Ishikawa (cell line): ENCODE measurements around the gene ANLN.

Experiments used
- CEBPB ChIP-seq: IDR thresholded peaks from 2 replicates; pipeline ENCODE4 v1.6.1; 2012
- CREB1 ChIP-seq: IDR thresholded peaks from 2 replicates; pipeline ENCODE4 v1.6.1; 2012; ENCODE audit warnings: low read depth
- EGR1 ChIP-seq: IDR thresholded peaks from 2 replicates; pipeline ENCODE4 v1.6.1; 2012
- EP300 ChIP-seq: IDR thresholded peaks from 2 replicates; pipeline ENCODE4 v1.6.1; 2012; ENCODE audit warnings: borderline replicate concordance
- FOXM1 ChIP-seq: IDR thresholded peaks from 2 replicates; pipeline ENCODE4 v1.6.1; 2012; ENCODE audit warnings: low read depth, borderline replicate concordance
- NFIC ChIP-seq: IDR thresholded peaks from 2 replicates; pipeline ENCODE4 v1.6.1; 2012
- RAD21 ChIP-seq: IDR thresholded peaks from 2 replicates; pipeline ENCODE4 v1.6.1; 2012; ENCODE audit warnings: low read depth
- TAF1 ChIP-seq: IDR thresholded peaks from 2 replicates; pipeline ENCODE4 v1.6.1; 2012; ENCODE audit warnings: low read depth, mild to moderate bottlenecking
- TCF12 ChIP-seq: IDR thresholded peaks from 2 replicates; pipeline ENCODE4 v1.6.1; 2012; ENCODE audit warnings: low read depth
- TEAD4 ChIP-seq: IDR thresholded peaks from 2 replicates; pipeline ENCODE4 v1.6.1; 2012
- YY1 ChIP-seq: IDR thresholded peaks from 2 replicates; pipeline ENCODE4 v1.6.1; 2012; ENCODE audit warnings: low read depth
- ZBTB7A ChIP-seq: IDR thresholded peaks from 2 replicates; pipeline ENCODE4 v1.6.1; 2012; ENCODE audit warnings: low read depth
- TF ChIP-seq, protein P1 (sequence below): IDR thresholded peaks from 2 replicates; pipeline ENCODE4 v1.6.1; 2012
- TF ChIP-seq, protein P2 (sequence below): IDR thresholded peaks from 2 replicates; pipeline ENCODE4 v1.6.1; 2012
- TF ChIP-seq, protein P3 (sequence below): IDR thresholded peaks from 2 replicates; pipeline ENCODE4 v1.6.1; 2012; ENCODE audit warnings: low read depth, mild to moderate bottlenecking

Gene ANLN

DNA sequence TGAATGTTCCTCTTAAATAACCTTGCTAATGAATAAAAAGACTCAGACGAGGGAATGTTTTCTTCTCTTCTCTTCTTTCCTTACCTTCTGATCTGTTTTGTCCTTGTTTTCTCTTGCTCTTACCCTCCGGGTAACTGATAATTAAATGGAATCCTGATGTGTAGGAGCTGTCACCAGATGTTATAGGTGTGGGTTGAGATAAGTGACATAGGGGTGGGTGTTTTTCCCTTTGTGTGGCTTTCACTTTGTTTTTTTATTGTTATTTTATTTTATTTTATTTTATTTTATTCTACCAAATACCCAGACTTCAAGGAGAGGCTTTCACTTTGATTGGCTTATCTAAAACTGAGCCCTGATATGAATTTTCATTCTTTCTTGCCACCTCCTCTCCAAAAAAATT, 25.5 kb downstream of the ANLN start:
- no peak for TF ChIP-seq TAF1
- no peak for TF ChIP-seq EGR1

DNA sequence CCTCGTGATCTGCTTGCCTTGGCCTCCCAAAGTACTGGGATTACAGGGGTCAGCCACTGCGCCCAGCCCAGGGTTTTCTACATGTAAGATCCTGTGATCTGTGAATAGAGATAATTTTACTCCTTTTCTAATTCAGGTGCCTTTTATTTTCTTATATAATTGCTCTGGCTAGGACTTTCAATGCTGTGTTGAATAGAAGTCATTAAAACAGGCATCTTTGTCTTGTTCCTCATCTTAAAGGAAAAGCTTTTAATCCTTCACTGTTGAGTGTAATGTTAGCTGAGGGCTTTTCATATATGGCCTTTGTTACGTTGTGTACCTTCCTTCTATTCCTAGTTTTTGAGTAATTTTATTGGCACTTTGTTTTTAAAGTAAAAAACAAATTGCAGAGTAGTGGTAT, 26.6 kb downstream of the ANLN start:
- no peak for TF ChIP-seq NFIC
- TF ChIP-seq ZBTB7A = no peak
- TF ChIP-seq, protein P1, sequence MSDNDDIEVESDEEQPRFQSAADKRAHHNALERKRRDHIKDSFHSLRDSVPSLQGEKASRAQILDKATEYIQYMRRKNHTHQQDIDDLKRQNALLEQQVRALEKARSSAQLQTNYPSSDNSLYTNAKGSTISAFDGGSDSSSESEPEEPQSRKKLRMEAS = no peak
- no peak for TF ChIP-seq RAD21
- TF ChIP-seq EP300 = no peak
- no peak for TF ChIP-seq CREB1
- TF ChIP-seq YY1 = no peak
- TF ChIP-seq FOXM1 = no peak
- TF ChIP-seq TEAD4 = no peak
- TF ChIP-seq EGR1 = no peak
- no peak for TF ChIP-seq CEBPB
- no peak for TF ChIP-seq TCF12
- TF ChIP-seq, protein P2, sequence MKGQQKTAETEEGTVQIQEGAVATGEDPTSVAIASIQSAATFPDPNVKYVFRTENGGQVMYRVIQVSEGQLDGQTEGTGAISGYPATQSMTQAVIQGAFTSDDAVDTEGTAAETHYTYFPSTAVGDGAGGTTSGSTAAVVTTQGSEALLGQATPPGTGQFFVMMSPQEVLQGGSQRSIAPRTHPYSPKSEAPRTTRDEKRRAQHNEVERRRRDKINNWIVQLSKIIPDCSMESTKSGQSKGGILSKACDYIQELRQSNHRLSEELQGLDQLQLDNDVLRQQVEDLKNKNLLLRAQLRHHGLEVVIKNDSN = no peak
- no peak for TF ChIP-seq TAF1
- TF ChIP-seq, protein P3, sequence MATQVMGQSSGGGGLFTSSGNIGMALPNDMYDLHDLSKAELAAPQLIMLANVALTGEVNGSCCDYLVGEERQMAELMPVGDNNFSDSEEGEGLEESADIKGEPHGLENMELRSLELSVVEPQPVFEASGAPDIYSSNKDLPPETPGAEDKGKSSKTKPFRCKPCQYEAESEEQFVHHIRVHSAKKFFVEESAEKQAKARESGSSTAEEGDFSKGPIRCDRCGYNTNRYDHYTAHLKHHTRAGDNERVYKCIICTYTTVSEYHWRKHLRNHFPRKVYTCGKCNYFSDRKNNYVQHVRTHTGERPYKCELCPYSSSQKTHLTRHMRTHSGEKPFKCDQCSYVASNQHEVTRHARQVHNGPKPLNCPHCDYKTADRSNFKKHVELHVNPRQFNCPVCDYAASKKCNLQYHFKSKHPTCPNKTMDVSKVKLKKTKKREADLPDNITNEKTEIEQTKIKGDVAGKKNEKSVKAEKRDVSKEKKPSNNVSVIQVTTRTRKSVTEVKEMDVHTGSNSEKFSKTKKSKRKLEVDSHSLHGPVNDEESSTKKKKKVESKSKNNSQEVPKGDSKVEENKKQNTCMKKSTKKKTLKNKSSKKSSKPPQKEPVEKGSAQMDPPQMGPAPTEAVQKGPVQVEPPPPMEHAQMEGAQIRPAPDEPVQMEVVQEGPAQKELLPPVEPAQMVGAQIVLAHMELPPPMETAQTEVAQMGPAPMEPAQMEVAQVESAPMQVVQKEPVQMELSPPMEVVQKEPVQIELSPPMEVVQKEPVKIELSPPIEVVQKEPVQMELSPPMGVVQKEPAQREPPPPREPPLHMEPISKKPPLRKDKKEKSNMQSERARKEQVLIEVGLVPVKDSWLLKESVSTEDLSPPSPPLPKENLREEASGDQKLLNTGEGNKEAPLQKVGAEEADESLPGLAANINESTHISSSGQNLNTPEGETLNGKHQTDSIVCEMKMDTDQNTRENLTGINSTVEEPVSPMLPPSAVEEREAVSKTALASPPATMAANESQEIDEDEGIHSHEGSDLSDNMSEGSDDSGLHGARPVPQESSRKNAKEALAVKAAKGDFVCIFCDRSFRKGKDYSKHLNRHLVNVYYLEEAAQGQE = no peak

DNA sequence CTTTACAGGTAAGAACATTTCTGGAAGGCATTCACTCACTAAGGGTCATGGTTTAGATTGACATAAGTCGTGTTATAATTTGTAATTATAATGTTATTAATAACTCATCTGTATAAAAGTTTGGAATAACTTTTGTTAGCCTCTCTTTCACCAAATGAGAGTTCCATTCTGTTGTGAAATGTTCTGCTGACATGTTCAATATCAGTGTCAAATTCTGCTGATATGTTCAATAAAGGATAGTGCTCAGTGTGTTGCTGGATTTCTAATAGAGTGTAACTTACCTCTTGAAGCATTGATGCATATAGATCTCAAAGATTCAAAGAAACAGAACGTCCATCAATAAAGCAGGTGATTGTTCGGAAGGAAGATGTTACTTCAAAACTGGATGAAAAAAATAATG, 30.6 kb downstream of the ANLN start:
- TF ChIP-seq NFIC (no peak), TCF12 (no peak), CEBPB (no peak), FOXM1 (no peak), TEAD4 (no peak), RAD21 (no peak), TAF1 (no peak), EGR1 (no peak), CREB1 (no peak), YY1 (no peak), ZBTB7A (no peak), EP300 (no peak)
- TF ChIP-seq, protein P3 = no peak
- TF ChIP-seq, protein P1 = no peak
- TF ChIP-seq, protein P2 = no peak

DNA sequence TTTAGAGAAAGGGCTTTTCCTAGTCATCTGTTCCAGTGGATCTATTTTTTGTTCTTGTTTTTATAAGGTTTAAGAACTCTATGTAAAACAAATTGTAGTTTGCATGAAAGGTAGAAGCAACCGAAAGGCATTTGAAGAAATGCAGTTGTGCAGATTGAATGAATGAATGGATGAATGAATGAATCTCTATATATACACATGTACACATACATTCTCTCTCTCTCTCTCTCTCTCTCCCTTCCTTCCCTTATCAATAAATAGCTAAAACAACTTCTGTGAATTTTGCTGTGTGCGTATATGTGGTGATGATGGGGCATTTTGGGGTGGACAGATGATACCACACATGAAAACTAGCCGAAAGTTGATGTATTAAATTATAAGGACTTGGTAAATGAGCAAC, 32.4 kb downstream of the ANLN start:
- TF ChIP-seq CEBPB (no peak), FOXM1 (no peak), NFIC (no peak), TCF12 (no peak), YY1 (no peak), TEAD4 (no peak), RAD21 (no peak), ZBTB7A (no peak), EGR1 (no peak), TAF1 (no peak), EP300 (no peak)
- TF ChIP-seq, protein P3 = no peak
- TF ChIP-seq, protein P2 = no peak
